DMS79 (cell line): ENCODE data around the gene INCA1.

Experiments
- DNase-seq: peaks from one replicate; lab custom pipeline; 2025; lab: John Stamatoyannopoulos, UW

The INCA1 gene

DNA sequence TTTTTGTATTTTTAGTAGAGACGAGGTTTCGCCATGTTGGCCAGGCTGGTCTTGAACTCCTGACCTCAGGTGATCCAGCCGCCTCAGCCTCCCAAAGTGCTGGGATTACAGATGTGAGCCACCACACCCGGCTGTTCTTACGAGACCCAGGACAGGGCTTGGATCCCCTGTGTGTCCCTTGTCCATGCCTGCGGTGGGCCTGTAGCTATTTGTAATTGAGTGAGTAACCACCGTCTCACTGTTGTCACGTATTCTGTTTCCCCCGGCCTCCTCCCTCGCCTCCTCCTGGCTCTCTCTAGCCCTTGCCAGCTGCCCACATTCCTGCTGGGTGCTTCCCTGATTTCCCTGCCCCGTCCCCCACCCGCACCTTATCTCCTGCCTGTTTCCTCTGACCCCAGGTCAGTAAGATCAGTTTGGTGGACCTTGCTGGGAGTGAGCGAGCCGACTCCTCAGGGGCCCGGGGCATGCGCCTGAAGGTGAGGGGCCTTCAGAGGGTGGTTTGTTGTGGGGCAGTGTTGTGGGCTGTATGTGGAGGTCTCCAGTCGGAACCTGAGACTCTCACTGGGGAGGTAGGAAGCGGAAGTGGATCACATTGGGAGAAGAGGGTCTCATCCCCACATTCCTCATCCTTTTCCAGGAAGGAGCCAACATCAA lies 6.0 kb upstream of the INCA1 start:
- DNase-seq: no peak

- no peak for DNase-seq
These were observed 4.9 kb upstream of the INCA1 start for GRCh38 chr17:5002121-5002788.

DNA sequence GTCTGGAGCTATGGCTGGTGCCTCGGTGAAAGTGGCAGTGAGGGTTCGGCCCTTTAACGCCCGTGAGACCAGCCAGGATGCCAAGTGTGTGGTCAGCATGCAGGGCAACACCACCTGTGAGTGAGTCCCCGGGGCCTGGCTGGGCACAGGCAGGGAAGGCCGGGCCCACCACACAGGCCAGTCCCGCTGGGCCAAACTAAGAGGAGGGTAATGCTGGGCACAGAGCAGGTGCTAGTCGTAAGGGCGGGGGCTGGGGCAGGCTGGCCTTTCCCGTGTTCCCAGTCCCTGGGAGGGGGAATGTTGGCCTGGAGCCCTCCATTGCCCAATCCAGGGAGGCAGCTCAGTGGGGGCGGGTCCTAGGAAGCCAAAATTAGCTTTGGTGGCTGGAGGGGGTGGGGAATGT lies 2.9 kb upstream of the INCA1 start:
- no peak for DNase-seq

- DNase-seq: no peak
These were observed 2.2 kb upstream of the INCA1 start for GRCh38 chr17:4999430-5000093.

DNA sequence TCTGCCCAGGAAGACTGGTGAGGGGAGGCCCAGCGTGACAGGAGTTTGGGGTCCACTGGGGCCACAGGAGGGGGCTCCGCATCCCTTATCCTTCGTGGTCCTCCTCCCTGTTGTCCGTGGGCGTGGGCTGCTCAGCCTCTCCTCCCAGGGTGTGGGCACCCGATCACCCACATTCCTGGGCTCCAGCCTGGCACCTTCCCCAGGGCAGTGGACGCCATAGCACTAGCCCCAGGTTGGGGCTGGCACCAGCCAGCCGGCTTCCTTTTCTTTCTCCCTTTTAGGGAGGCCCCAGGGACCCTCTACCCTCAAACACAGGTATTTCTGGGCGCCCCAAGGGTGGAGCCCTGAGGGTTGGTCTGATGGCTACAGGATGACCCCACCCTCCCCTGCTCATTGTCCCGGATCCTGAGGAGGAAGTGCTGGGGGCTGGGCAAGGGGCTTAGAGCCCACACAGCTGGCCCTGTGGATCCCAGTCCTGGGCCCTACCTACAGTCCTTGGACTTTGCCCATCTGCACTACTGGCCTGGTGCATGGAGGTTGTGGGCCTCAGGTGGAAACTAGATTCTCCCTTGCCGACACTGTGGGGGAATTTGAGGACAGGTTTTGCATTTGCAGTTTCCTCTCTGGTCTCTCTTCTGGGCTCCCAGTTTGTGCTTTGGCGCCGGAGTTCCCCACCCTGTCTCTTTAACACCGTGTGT lies 1.6 kb upstream of the INCA1 start:
- DNase-seq: no peak

- no peak for DNase-seq
These were observed 857 bp upstream of the INCA1 start for GRCh38 chr17:4998027-4998731.

- DNase-seq: no peak
These were observed 3.2 kb downstream of the INCA1 start for GRCh38 chr17:4994081-4994595.

GRCh38 chr17:4987767-4988567 lies 9.4 kb downstream of the INCA1 start:
- peak; percentile 17 for DNase-seq

DNA sequence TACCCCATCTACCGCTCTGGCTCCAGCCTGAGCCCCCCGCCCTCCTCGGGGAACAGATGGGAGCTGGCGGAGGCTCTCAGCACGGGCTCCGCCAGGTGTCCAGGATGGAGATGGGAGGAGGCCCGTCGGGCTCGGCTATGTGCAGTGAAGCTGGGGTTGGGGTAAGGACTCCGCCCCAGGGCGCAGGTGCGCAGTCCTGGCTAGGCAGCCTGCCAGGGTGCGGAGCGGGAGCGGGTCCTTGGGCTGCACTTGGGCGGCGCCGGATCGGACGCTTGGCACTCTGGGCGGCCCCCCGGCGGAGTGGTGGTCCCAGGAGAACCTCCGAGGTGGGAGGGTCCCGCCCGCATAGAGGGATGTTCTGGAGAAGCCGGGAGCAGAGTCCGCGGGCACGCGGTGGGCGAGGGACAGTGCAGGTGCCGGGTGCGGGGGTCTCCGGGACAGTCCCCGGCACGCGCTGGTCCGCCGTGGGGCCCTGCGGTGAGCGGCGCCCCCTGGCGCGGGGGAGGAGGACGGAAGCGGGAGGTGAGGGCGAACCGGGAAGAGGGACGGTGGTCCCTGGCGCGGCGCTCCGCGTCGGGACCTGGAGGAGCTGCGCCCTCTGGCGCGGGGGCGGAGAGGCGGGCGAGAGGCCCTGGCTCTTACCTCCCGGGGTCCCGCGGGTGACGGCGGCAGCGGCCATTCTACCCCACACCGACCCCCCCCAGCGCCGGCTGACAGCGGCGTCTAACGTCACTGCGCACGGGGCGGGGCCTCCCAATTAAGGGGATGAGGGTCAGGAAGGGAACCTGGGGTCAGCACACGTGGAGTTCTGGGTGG lies 10.2 kb downstream of the INCA1 start, which contains the start of gene CAMTA2:
TSS of gene CAMTA2 (minus strand) at position 725 of the 816 bp plus-strand sequence. CDS start 1,453 bp downstream, outside the sequence.
- DNase-seq: peak; percentile 69

- no peak for DNase-seq
These were observed 10.9 kb downstream of the INCA1 start for GRCh38 chr17:4986403-4986802.

GRCh38 chr17:4982305-4982704 lies 15.0 kb downstream of the INCA1 start:
- no peak for DNase-seq

- no peak for DNase-seq
These were observed 16.6 kb downstream of the INCA1 start for GRCh38 chr17:4980644-4981216.

DNA sequence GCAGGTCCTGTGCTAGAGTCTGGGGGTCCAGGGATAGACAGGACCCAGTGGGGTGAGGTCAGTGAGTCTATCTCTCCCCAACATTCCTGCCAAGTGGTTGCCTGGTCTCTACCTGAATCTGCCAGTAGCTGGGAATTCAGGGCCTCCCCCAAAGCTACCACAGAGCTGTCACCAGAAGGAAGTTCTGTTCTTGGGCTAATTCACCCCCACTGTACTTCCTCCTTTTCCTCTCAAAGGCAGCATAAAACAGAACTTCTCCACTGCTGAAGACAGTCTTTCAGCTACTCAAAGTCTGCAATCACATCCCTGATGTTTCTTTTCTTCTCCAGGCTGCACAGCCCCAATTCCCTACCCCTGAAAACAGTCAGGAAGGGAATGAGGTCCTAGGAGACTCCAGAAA lies 18.6 kb downstream of the INCA1 start:
- no peak for DNase-seq

DNA sequence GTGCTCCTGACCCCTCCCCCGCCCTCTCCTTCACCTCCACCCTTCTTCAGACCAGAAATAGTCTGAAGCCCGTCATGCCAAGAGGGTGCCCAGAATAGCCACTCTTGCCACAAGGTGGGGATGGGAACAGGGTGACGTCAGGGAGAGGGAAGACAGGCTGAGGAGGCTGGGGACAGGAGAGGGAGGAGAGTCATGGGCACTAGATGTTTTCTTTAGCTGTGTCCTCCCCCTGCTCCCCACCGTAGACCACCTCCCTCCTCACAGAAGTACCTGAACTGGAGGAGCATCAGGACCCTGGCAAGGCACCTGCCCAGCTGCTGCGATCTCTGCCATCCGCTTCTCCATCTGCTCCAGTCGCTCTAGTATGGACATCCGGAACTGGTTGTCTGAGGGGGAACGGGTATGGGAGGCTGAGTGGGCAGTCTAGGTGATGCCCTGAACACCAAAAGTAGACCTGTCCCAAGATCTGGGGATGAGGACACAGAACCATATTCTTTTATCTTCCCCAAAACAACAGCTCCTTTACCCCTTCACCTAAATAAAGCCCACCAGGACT lies 23.1 kb downstream of the INCA1 start:
- DNase-seq: no peak

DNA sequence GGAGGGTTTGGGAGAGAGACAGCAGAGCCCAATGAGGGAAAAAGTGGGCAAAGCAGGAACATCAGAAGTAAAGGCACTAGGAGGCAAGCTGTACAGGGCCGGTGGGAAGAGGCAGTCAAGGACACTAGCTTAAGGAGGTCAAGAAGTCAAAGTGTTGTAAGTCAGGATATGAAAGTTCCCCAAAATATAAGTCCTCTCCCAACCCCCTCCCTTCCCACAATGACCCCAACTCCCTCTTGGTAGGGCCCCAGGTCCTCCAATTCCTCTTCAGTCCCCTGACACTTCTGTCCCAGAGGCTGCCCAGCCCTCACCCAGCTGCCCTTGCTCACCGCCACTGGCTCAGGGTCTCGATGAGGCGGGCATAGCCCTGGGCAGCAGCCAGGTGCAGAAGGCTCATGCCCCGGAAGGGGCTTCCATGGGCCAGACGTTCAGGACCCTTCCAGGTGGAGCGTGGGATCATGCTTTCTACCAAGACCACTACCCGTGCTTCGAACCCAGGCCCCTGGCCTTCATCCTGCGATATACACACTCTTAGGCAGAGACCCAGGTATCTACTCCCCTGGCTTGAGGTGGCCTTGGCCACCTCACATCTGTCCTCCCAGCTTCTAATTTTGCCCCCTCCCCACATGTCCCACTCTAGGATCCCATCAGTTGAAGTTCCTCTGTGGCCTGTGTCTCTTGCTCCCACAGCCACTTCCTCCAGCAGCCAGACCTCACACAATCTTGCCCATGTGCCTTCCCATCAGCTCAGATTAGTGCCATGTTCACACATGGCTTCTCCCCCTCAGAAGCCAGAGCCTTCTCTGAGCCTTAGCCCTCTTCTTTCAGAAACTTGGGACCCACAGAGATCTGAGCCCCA lies 23.8 kb downstream of the INCA1 start:
- DNase-seq: no peak

DNA sequence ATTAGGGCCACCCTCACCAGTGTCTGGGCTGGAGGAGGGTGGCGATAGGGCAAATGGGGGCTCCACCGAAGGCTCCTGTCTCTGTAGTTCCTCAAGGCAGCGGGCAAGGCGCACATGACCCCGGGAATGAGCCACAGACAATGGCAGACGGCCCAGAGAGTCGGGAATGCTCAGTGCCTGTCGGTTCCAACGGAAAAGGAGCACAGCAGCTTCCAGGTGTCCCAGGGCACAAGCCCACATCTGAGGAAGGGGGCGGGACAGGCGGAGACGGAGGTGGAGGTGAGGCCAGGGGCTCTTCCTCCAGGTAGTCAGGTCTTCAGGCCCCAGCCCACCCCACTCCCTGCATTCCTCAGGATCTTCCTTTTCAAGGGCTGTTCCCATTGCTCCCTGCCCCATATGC lies 24.6 kb downstream of the INCA1 start:
- DNase-seq: no peak

DNA sequence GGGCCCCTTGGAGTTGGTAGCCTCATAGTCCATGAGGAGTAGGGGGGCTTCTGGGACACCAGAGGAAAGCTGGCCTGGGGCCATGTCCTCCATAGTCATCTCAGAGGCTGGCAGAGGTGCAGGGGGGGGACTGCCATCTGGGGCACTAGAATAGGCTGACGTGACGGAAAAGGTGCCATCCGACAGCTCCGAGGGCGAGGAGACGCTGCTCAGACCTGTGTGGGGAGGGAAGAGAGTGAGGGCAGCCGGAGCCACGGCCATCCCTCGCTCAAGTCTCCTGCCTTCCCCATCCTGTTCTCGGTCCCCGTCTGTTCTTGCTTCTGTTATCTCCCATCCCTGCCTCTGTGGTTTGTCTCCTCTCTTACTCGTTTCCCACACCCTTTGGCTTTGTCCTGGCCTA lies 25.0 kb downstream of the INCA1 start:
- no peak for DNase-seq

GRCh38 chr17:4971826-4972225 lies 25.5 kb downstream of the INCA1 start:
- no peak for DNase-seq
